ENCODE measurements around the gene TNFRSF1B.

TNFRSF1B gene

DNA sequence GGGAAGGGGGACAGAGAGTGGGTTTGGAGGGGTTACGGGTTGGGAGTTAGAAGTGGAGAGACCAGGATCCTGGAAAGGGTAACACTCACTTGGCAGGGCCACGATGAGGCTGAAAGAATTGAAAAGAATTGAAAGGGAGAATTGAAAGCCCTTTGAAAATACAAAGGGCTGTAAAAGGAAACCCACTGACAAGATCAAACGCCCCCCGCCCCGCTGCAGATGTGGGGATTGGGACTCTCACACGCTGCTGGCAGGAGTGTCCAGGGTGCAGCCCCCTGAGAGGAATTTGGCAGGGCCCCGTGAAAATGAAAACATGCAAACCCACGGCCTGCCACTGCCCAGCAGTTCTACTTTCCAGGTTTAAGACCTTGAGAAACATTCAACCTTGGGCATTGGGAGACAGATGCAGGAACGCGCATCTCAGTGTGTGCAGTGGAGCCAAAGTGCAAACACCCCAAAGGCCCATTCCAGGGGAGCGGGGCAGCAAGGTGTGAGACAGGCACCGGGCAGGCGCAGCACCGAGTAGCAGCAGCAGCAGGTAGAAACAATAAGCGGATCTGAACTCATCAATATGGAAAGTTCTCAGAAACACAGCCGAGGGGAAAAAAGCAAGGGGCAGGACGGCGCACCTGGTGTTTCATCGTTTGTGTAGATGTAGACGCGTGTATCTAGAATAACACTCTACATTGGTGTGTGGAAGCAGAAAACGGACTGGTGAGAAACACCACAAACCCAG lies 8.3 kb upstream of the TNFRSF1B start:
- DNase-seq (ENCODE audit: low read depth) = no peak

GRCh38 chr1:12159816-12160215 lies 7.0 kb upstream of the TNFRSF1B start:
- no peak for DNase-seq (ENCODE audit: low read depth)

- DNase-seq (ENCODE audit: low read depth) = no peak
Observed at GRCh38 chr1:12161324-12161661, 5.5 kb upstream of the TNFRSF1B start.

DNA sequence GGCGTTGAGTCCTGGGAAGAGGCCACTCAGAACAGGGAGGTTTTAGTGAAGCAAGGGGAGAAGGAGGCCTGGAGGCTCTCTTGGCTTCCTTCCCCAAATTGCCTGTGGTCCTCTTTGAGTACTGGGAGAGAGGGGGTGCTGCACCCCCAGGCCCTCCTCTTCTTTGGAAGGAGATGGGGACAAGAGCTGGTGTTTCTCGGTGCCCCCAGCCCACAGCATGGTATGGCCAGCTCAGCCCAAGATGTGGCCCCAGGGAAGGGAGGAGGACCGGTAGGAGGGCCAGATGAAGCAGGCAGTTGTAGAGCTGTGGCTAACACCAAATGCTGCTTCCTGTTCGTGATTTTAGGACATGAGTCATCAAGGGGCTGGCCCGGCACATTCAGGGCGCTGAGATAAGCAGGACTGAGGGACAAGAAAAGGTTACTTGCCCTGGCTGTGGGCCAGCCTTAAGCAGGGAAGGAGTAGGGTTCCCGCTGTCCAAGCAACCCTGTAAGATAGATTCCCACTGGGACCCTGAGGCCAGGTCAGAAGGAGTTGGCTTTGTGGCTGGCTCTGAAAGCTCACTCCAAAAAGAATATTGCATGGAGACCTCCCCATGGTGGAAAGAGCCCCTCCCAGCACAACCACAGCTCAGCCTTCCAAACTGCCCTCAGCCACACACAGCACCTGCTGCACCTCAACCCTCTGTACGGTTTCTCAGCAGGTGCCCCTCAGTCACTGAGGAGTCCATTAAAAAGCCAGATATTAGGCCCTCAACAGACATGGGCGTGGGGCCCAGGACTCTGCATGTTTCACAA lies 4.9 kb upstream of the TNFRSF1B start:
- peak; percentile 92 for DNase-seq (ENCODE audit: low read depth)

- no peak for DNase-seq (ENCODE audit: low read depth)
Observed at GRCh38 chr1:12162459-12163137, 4.2 kb upstream of the TNFRSF1B start.

GRCh38 chr1:12163210-12163609 lies 3.6 kb upstream of the TNFRSF1B start:
- no peak for DNase-seq (ENCODE audit: low read depth)

- no peak for DNase-seq (ENCODE audit: low read depth)
Observed at GRCh38 chr1:12164210-12164609, 2.6 kb upstream of the TNFRSF1B start.

DNA sequence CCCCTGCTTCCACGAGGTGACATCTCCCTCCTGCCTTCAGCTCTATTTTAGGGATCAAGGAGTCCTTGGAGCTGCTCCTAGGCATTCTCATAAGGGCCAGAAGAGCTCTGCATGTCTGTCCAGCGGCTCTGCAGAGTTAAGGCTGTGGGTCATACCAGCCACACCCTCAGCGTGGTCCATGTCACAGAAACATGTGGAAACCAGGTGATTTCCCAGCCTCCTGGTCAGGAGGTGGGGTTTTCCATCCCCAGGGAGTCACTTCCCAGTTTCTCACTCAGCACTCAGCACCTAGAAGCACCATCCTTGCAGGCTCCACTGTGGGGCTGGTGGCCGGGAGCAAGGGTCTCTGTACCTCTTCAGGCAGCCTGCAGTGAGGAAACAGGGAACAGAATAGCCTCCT lies 1.4 kb upstream of the TNFRSF1B start:
- peak; percentile 9 for DNase-seq (ENCODE audit: low read depth)

DNA sequence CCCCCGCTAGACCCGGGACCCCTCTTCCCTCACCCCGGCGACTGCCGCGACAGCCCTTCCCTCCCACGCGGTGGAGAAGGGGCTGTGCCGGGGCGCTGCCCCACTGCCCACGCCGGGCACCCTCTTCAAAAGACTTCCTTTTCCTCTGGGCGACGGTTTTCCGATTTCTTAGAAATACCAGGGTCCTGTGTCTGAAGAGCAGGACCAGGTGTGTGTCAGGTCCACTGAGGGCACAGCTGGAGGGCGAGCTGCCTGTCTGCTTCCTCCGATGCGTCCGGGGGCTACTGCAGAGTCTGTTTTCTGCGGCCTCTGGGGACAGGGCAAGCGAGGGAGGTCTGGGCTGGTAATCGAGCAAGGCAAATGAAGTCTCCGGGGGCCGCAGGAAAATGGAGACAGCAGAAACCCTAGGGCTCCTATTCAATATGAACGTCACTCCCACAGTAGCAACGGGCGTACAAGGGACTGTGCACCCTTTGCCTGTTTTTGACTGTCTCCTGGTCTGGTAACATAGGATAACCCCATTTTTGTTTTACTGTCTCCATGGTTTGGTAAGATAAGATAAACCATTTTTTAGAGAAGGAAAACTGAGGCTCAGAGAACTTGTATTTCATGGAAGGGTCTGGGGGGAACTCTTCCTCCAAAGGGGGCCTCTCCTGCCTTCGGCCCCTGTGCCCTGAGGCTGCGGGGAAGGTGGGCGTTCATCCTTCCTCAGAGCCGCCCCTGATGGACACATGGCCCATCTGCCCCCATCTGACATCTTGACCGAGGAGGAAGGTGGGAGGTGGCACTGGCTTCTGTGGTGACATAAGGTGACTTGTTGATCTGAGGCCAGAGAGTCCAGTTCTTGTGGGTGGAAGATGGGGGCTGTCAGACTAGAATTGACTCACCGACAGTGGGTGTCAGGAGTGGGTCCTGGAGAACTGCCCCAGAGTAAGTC lies 970 bp downstream of the TNFRSF1B start:
- DNase-seq (ENCODE audit: low read depth) = no peak

DNA sequence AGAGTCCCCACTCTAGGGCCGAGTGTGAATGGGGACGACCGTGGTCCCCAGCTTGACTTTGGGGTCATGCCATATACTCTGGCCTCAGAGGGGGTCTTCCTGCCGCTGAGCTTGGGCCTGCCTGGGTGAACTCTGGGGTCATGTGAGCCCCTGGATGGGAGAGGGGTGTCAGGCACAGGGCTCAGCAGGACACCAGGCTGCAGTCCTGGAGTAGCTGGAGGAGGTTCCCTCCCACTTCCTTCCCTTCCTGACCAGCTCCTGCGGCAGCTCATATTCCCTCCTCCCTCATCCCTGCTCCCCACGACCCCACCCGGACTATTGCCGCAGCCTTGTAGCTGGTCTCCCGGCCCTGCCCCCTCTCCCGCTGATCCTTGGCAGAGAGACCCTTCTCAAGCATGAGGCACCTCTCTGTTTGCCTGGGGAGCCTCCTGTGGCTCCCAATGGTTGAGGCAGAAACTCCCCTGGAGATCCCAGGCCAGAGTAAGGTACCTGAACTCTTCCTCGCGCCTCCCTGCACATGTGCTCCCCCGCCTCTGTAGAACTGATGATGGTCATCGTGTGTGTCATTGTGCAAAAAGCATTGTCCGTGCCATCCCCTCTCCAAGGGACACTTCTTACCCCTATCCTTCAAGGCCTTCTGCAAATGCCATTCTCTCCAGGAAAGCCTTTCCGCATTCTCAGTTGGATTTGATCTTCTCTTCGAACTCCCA lies 1.8 kb downstream of the TNFRSF1B start:
- no peak for DNase-seq (ENCODE audit: low read depth)

GRCh38 chr1:12169442-12170135 lies 2.8 kb downstream of the TNFRSF1B start:
- no peak for DNase-seq (ENCODE audit: low read depth)

DNA sequence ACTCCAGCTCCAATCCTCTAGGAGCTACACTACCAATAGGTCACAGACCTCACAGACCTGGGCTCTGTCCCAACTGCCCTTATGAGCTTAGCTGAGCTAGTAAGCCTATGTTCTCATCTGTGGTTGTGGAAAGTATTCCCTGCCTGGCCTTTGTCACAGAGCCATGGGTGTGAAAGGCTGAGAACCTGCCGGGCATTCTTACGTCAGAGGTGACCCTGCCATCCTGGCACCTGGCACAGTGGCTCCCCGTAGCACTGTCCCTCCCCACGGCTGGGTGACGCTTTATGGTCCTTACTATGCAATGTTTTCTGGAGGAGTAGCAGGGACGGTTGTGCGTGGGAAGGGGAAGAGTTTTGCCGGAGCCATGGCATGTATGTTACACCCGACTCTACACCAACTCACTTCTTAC lies 3.5 kb downstream of the TNFRSF1B start:
- DNase-seq (ENCODE audit: low read depth) = no peak

DNA sequence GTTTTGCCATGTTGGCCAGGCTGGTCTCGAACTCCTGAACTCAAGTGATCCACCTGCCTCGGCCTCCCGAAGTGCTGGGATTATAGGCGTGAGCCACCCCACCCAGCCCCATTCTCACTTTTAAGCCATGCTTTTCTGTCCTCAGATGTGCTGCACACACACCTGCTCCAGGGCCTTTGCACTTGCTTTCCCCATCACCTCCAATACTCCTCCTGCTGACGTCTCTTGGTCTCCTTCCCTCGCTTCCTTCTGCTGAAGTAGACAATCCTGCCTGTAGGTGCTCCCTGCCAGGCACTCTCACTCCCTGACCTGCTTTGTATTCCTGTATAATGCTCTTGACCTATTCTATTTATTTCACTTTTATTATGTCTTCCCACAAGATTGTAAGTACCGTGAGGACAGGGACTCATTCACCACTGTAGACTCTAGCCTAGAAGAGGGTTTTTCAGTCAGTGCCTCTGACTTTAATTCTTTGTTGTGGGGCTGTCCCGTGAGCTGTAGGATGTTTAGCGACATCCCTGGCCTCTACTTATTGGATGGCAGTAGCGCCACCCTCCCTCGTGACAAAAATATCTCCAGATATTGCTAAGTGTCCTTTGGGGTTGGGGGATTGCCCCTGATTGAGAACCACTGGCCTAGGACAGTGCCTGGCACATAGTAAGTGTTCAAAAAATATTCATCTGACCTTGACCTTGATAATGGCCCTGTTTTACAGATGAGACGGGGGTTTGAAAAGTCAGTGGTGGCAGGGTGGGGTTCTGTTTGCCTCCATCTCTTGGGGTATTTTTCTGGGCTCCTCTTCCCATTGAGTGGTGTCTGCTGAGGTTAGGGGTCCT lies 4.6 kb downstream of the TNFRSF1B start:
- DNase-seq (ENCODE audit: low read depth) = no peak

GRCh38 chr1:12172042-12172851 lies 5.5 kb downstream of the TNFRSF1B start:
- DNase-seq (ENCODE audit: low read depth) = peak; percentile 32

GRCh38 chr1:12173041-12173509 lies 6.3 kb downstream of the TNFRSF1B start:
- DNase-seq (ENCODE audit: low read depth) = no peak

GRCh38 chr1:12173631-12174121 lies 6.9 kb downstream of the TNFRSF1B start:
- DNase-seq (ENCODE audit: low read depth) = no peak

DNA sequence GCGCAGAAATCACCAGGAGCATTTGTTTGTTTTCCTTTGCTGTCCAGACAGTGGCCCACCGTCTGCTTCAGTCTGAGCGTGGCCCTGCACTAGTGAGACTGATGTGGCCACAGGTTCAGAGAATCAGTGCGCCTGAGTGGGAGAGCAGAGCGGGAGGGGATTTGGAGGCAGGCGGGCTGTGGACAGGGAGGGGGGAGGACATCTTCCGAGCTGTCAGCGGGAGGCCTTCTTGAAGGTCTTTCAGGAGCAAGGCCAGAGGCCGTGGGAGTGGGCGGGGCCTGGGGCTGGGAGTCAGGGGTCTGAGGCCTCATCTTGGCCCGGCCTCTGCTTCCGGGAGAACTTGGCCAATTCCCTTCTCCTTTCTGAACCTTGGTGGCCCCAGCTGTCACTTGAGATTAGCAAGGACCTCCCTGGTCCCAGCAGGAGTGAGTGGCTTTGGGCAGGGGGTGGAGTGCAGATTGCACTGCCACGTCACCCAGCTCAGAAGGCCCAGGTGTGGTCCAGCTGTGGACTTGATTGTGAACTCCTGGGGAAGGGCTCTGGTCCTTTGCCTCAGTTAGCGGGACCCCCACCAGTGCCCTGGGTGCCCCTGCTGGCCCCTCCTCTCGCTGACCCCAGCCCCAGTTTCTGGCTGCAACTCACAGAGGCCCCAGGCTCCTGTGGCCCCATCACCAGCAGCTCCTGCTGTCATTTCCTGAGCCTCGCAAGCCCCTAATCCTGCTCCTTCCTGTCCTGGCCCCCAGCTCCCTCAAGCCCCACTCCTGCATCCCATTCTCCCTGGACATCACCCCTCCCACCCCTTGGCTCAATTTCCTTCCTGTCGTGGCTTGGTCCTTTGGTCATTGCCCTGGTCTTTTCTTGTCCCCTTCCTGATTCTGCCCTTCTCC lies 8.4 kb downstream of the TNFRSF1B start:
- no peak for DNase-seq (ENCODE audit: low read depth)

All from ELR (cell line).